Ecto neural progenitor cell (in vitro differentiated cells): ENCODE measurements around the gene MFSD1.
A peak's percentile ranks its signal among the peaks of the same experiment; 100 is the strongest.
"Not testable (repeated sequence)": the region's sequence is repeated elsewhere in the genome, so short reads cannot be mapped to it uniquely, and the experiment has no call there.

Source experiments
- DNase-seq: peaks from one replicate; pipeline ENCODE4 v3.0.0-alpha.2; 2018; ENCODE audit warnings: low spot score

MFSD1 gene

GRCh38 chr3:158776531-158776930 lies 25.3 kb upstream of the MFSD1 start:
- no peak for DNase-seq

GRCh38 chr3:158777161-158777873 lies 24.5 kb upstream of the MFSD1 start:
- no peak for DNase-seq

- no peak for DNase-seq
Measured at GRCh38 chr3:158780766-158781165, 21.1 kb upstream of the MFSD1 start.

- DNase-seq, result no peak
Measured at GRCh38 chr3:158781191-158781590, 20.7 kb upstream of the MFSD1 start.

GRCh38 chr3:158781849-158782248 lies 20.0 kb upstream of the MFSD1 start:
- no peak for DNase-seq

- no peak for DNase-seq
Measured at GRCh38 chr3:158782283-158782989, 19.4 kb upstream of the MFSD1 start.

- DNase-seq, result no peak
Measured at GRCh38 chr3:158783051-158783450, 18.8 kb upstream of the MFSD1 start.

GRCh38 chr3:158785972-158786371 lies 15.9 kb upstream of the MFSD1 start:
- DNase-seq, result no peak

GRCh38 chr3:158788446-158788845 lies 13.4 kb upstream of the MFSD1 start:
- DNase-seq, result no peak

GRCh38 chr3:158789592-158789991 lies 12.3 kb upstream of the MFSD1 start:
- no peak for DNase-seq

- no peak for DNase-seq
Measured at GRCh38 chr3:158790901-158791589, 10.8 kb upstream of the MFSD1 start.

GRCh38 chr3:158791590-158791920 lies 10.3 kb upstream of the MFSD1 start:
- DNase-seq, result not testable (repeated sequence)

GRCh38 chr3:158792709-158793108 lies 9.1 kb upstream of the MFSD1 start:
- no peak for DNase-seq

- no peak for DNase-seq
Measured at GRCh38 chr3:158794206-158794605, 7.6 kb upstream of the MFSD1 start.

- no peak for DNase-seq
Measured at GRCh38 chr3:158794936-158795518, 6.8 kb upstream of the MFSD1 start.

GRCh38 chr3:158801201-158801600 lies 653 bp upstream of the MFSD1 start:
- DNase-seq, result peak; percentile 46

GRCh38 chr3:158802409-158803268 lies 785 bp downstream of the MFSD1 start:
- no peak for DNase-seq

GRCh38 chr3:158804441-158804840 lies 2.6 kb downstream of the MFSD1 start:
- DNase-seq, result no peak

- DNase-seq, result no peak
Measured at GRCh38 chr3:158808697-158809096, 6.8 kb downstream of the MFSD1 start.

- DNase-seq, result no peak
Measured at GRCh38 chr3:158809642-158810041, 7.8 kb downstream of the MFSD1 start.

GRCh38 chr3:158810823-158811724 lies 9.2 kb downstream of the MFSD1 start:
- no peak for DNase-seq
